Testis (tissue), 5 donors: ENCODE measurements around the gene HEATR5B. TPM values are rescaled to one million over a fixed set of nuclear protein-coding genes. Genes with fewer than 3 reads are reported as not detected.

Experiments
- DNase-seq: peaks from one replicate; pipeline ENCODE4 v3.0.0-alpha.2; 2019
- H3K27ac ChIP-seq, 2 donors: fragments of 200-600 bp; sonication (generic); one replicate each; pipeline ENCODE4 v1.5.1; 2019
- H3K27me3 ChIP-seq: fragments of 200-600 bp; sonication (generic); one replicate; pipeline ENCODE4 v1.5.1; 2019
- H3K36me3 ChIP-seq: fragments of 200-600 bp; sonication (generic); one replicate; pipeline ENCODE4 v1.5.1; 2017; ENCODE audit warnings: low read depth; ENCODE audit errors: missing control alignments
- H3K4me1 ChIP-seq: fragments of 200-600 bp; sonication (generic); one replicate; pipeline ENCODE4 v1.5.1; 2019
- H3K4me3 ChIP-seq, 2 donors: fragments of 200-600 bp; sonication (generic); one replicate each; pipeline ENCODE4 v1.5.1; 2017 to 2019
- H3K9me3 ChIP-seq: fragments of 200-600 bp; sonication (generic); one replicate; pipeline ENCODE4 v1.5.1; 2017
- POLR2A ChIP-seq: fragments of 450-650 bp; IDR thresholded peaks from one replicate; pipeline ENCODE4 v1.6.1; 2017; ENCODE audit warnings: antibody characterized with exemption, mild to moderate bottlenecking, moderate library complexity
- WGBS, 2 donors: methylation state at CpG; one replicate each; pipeline ENCODE4 v1.1.5; 2018; 5-methylcytosine and 5-hydroxymethylcytosine counted together
- intact Hi-C: fragments of 100-400 bp; cut with DNase I; formaldehyde crosslinking; loops from one replicate; pipeline ENCODE4 v1.15.1; 2023; ENCODE audit warnings: low total_unique reads
- long read RNA-seq, 2 donors: transcript quantifications; one replicate each; lab custom pipeline, GENCODE V29; 2026
- polyA plus RNA-seq: library from polyadenylated mRNA; stranded (reverse); fragments of 350-450 nt; fragmentation: Illumina TruSeq; extraction: RNeasy Lipid Tissue Mini Kit (QIAGEN cat#74804); gene quantifications from one replicate; pipeline ENCODE4 v1.2.3, GENCODE V29; 2014; ENCODE audit warnings: low read depth, low replicate concordance; ENCODE audit not compliant: insufficient read depth
- total RNA-seq, 2 donors: library from RNA; depleted of rRNA; stranded (reverse); fragments of >200 nt; gene quantifications; one replicate each; pipeline ENCODE4 v1.2.3, GENCODE V29; 2016
- TF ChIP-seq, protein P1 (sequence below), 3 experiments: fragments of 450-650 bp in 2 of 3; fragments of 200-600 bp in 1 of 3; sonication (generic) in 1 of 3; IDR thresholded peaks; one replicate each; pipeline ENCODE4 v1.5.1; 2016 to 2019; ENCODE audit warnings: antibody characterized with exemption in 3 of 3, mild to moderate bottlenecking in 2 of 3, moderate library complexity in 1 of 3

The HEATR5B gene
- total RNA-seq (10 to 100 TPM; 35.7 to 41.6 TPM), polyA plus RNA-seq (12.9 TPM)
- long read RNA-seq, donor 1, partial matches to known transcripts: 6 of 11 reads
- long read RNA-seq, donor 1, other reads (novel, unspliced or antisense): 5 of 11 reads
- long read RNA-seq, donor 2: 0 reads

GRCh38 chr2:37083873-37084794 lies at the start of gene HEATR5B, which contains the start of gene GPATCH11:
HEATR5B (minus strand) TSS chr2:37084372; CDS start chr2:37083414, 958 bp downstream.
GPATCH11 (plus strand) TSS chr2:37084518; CDS start chr2:37088382, 3,864 bp downstream.
- peak; percentile 98 for DNase-seq
- Histone ChIP-seq H3K4me1 (peaks cover 21% of the 10 kb centered on the region), H3K9me3 (no peaks in the 10 kb centered on the region), H3K27me3 (no peaks in the 10 kb centered on the region), H3K4me3 (peak within 1 kb of the TSS; percentile 76 to 94), H3K36me3 (no peaks in the 10 kb centered on the region), H3K27ac (peak within 1 kb of the TSS; percentile 62 to 83)
- WGBS, 2 donors: 0% methylated on average over 49 to 74 of the region's 74 CpGs
- intact Hi-C loops: no loop called here
- no peak for TF ChIP-seq POLR2A
- TF ChIP-seq, protein P1, sequence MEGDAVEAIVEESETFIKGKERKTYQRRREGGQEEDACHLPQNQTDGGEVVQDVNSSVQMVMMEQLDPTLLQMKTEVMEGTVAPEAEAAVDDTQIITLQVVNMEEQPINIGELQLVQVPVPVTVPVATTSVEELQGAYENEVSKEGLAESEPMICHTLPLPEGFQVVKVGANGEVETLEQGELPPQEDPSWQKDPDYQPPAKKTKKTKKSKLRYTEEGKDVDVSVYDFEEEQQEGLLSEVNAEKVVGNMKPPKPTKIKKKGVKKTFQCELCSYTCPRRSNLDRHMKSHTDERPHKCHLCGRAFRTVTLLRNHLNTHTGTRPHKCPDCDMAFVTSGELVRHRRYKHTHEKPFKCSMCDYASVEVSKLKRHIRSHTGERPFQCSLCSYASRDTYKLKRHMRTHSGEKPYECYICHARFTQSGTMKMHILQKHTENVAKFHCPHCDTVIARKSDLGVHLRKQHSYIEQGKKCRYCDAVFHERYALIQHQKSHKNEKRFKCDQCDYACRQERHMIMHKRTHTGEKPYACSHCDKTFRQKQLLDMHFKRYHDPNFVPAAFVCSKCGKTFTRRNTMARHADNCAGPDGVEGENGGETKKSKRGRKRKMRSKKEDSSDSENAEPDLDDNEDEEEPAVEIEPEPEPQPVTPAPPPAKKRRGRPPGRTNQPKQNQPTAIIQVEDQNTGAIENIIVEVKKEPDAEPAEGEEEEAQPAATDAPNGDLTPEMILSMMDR (IDR thresholded peaks at IDR 0.05): no peak

DNA sequence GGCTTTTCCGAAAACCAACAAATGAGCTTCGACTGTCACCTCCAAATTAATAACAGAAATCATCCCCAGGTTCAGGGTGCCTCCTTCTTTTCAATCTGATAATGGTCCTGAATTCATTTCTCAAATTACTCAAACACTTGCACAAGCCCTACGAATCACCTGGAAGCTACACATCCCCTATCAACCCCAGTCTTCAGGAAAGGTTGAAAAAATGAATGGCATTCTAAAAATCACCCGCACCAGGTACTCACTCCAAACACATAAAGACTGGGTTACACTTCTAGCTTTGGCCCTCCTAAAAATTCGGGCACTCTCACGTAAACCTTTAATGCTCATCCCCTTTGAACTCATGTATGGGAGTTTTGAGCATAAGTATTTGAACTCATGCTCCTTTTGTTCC lies 48.7 kb upstream of the HEATR5B start:
- intact Hi-C loops: no loop called here
- Histone ChIP-seq H3K4me1 (no peaks in the 10 kb centered on the region), H3K27ac (no peak overlapping the region), H3K36me3 (no peaks in the 10 kb centered on the region), H3K9me3 (no peaks in the 10 kb centered on the region), H3K4me3 (no peak overlapping the region), H3K27me3 (no peaks in the 10 kb centered on the region)
- TF ChIP-seq, protein P1 (IDR thresholded peaks at IDR 0.05): no peak
- TF ChIP-seq POLR2A: no peak
- WGBS, 2 donors: 89 to 93% methylated on average over 6 of the region's 6 CpGs
- no peak for DNase-seq

- Histone ChIP-seq H3K9me3 (no peaks in the 10 kb centered on the region), H3K36me3 (no peaks in the 10 kb centered on the region), H3K4me3 (no peak overlapping the region), H3K4me1 (no peaks in the 10 kb centered on the region), H3K27me3 (no peaks in the 10 kb centered on the region), H3K27ac (no peak overlapping the region)
- intact Hi-C loops: no loop called here
- WGBS, 2 donors: 90 to 100% methylated on average over 2 of the region's 2 CpGs
- TF ChIP-seq POLR2A: no peak
- TF ChIP-seq, protein P1 (IDR thresholded peaks at IDR 0.05): no peak
- DNase-seq: no peak
Observed at GRCh38 chr2:37125416-37125815, 41.2 kb upstream of the HEATR5B start.

DNA sequence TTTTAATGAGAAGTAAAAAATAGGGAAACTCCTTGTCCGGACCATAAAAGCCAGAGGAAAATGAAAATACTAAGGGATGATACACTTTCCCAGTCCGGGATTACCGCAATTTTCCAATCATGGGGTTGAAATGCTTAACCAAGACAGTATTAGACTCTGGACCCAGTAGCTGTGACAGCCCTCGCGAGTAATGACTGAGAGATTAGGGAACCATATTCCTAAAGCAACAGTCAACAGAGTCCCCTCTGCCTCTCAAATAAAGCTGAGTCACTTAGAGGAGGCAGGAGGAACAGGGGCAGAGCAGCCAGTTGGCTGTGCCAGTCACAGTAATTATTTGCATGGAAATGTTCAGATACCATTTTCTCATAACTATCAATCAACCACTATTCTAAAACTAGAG lies 35.0 kb upstream of the HEATR5B start:
- Histone ChIP-seq H3K9me3 (no peaks in the 10 kb centered on the region), H3K27me3 (no peaks in the 10 kb centered on the region), H3K27ac (no peak overlapping the region), H3K4me3 (no peak overlapping the region), H3K36me3 (no peaks in the 10 kb centered on the region), H3K4me1 (no peaks in the 10 kb centered on the region)
- intact Hi-C loops: no loop called here
- DNase-seq: no peak
- no peak for TF ChIP-seq POLR2A
- TF ChIP-seq, protein P1 (IDR thresholded peaks at IDR 0.05): no peak
- WGBS, 2 donors: 87 to 94% methylated on average over 5 of the region's 5 CpGs
